Progenitor cell of endocrine pancreas (in vitro differentiated cells): ENCODE measurements around the gene CIB4. TPM values are rescaled to one million over a fixed set of nuclear protein-coding genes. Genes with fewer than 3 reads are reported as not detected.

Source experiments
- DNase-seq: peaks from one replicate; pipeline ENCODE4 v3.0.0; 2021; ENCODE audit warnings: low spot score; ENCODE audit not compliant: unreplicated experiment
- H3K27ac Mint-ChIP-seq: 2 replicates; pipeline ENCODE4 v1.8.0; 2021; ENCODE audit warnings: mild to moderate bottlenecking, moderate library complexity, mixed read lengths
- H3K27me3 Mint-ChIP-seq: 2 replicates; pipeline ENCODE4 v1.8.0; 2021; ENCODE audit warnings: mixed read lengths
- H3K36me3 Mint-ChIP-seq: 2 replicates; pipeline ENCODE4 v1.8.0; 2022; ENCODE audit warnings: mixed read lengths; ENCODE audit not compliant: insufficient read depth
- H3K4me1 Mint-ChIP-seq: 2 replicates; pipeline ENCODE4 v1.8.0; 2021; ENCODE audit warnings: low read depth, mixed read lengths
- H3K4me3 Mint-ChIP-seq: 2 replicates; pipeline ENCODE4 v1.8.0; 2021; ENCODE audit warnings: low read depth, mild to moderate bottlenecking, moderate library complexity, mixed read lengths
- H3K9me3 Mint-ChIP-seq: 2 replicates; pipeline ENCODE4 v1.8.0; 2021; ENCODE audit warnings: low read depth, mixed read lengths
- total RNA-seq: library from RNA; stranded (reverse); gene quantifications from 2 replicates; pipeline ENCODE4 v1.2.1, GENCODE V29; 2021
- TF ChIP-seq, protein P1 (sequence below): fragments of 200-600 bp; sonication (generic); IDR thresholded peaks from one replicate; pipeline ENCODE4 v1.5.0; 2021; ENCODE audit warnings: antibody characterized with exemption, mild to moderate bottlenecking; ENCODE audit not compliant: unreplicated experiment

Gene CIB4
- total RNA-seq, 1 donor from 2014 or later: not detected

DNA sequence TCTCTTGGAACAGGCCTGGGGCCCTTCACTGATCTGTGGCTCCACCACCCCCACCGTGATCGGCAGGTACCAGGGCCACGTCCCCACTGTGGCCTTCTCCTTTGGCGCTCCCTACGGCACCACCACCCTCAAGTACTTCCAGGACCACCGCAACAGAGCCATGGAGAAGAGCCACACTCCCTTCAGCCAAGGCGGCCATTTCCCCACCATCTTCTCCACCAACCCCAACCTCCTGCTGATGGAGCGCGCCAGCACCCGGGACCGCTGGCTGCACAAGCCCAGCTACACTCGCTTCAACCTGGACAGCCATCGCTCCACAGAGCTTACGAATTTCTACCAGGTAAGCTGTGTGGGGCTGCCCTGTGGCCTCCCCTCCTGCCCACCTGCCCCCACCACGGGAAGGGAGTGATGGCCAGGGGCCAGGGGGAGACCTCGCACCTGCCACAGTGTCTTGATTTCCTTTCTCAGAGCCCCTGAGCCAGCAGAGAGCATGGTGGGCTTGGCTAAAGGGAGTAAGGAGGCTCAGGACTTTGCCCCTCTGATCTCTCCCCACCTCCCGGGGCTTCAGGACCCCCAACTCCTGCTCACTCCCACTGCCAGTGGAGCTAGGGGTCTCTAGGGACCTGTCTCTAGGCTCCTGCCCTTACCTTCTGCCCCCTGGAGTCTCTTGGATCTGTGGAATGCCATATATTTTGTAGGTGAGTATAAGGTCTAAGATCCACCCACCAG is 65.2 kb downstream of the CIB4 start:
- no peak for DNase-seq
- TF ChIP-seq, protein P1, sequence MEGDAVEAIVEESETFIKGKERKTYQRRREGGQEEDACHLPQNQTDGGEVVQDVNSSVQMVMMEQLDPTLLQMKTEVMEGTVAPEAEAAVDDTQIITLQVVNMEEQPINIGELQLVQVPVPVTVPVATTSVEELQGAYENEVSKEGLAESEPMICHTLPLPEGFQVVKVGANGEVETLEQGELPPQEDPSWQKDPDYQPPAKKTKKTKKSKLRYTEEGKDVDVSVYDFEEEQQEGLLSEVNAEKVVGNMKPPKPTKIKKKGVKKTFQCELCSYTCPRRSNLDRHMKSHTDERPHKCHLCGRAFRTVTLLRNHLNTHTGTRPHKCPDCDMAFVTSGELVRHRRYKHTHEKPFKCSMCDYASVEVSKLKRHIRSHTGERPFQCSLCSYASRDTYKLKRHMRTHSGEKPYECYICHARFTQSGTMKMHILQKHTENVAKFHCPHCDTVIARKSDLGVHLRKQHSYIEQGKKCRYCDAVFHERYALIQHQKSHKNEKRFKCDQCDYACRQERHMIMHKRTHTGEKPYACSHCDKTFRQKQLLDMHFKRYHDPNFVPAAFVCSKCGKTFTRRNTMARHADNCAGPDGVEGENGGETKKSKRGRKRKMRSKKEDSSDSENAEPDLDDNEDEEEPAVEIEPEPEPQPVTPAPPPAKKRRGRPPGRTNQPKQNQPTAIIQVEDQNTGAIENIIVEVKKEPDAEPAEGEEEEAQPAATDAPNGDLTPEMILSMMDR: no peak
- Mint-ChIP-seq H3K4me1 (no peaks in the 10 kb centered on the region), H3K4me3 (no peak overlapping the region), H3K9me3 (no peaks in the 10 kb centered on the region), H3K36me3 (no peaks in the 10 kb centered on the region), H3K27ac (no peak overlapping the region), H3K27me3 (peaks cover 61% of the 10 kb centered on the region)

GRCh38 chr2:26574900-26575560 is 66.1 kb downstream of the CIB4 start:
- no peak overlapping the region for H3K27ac Mint-ChIP-seq
- DNase-seq: no peak
- no peaks in the 10 kb centered on the region for H3K4me1 Mint-ChIP-seq
- H3K9me3 Mint-ChIP-seq: no peaks in the 10 kb centered on the region
- H3K4me3 Mint-ChIP-seq: no peak overlapping the region
- TF ChIP-seq, protein P1: no peak
- H3K36me3 Mint-ChIP-seq: no peaks in the 10 kb centered on the region
- peaks cover 70% of the 10 kb centered on the region for H3K27me3 Mint-ChIP-seq

- H3K4me1 Mint-ChIP-seq: no peaks in the 10 kb centered on the region
- TF ChIP-seq, protein P1: no peak
- H3K27ac Mint-ChIP-seq: no peak overlapping the region
- H3K4me3 Mint-ChIP-seq: no peak overlapping the region
- no peaks in the 10 kb centered on the region for H3K9me3 Mint-ChIP-seq
- peaks cover 68% of the 10 kb centered on the region for H3K27me3 Mint-ChIP-seq
- no peaks in the 10 kb centered on the region for H3K36me3 Mint-ChIP-seq
- no peak for DNase-seq
These were observed 66.9 kb downstream of the CIB4 start for GRCh38 chr2:26574066-26574899.

DNA sequence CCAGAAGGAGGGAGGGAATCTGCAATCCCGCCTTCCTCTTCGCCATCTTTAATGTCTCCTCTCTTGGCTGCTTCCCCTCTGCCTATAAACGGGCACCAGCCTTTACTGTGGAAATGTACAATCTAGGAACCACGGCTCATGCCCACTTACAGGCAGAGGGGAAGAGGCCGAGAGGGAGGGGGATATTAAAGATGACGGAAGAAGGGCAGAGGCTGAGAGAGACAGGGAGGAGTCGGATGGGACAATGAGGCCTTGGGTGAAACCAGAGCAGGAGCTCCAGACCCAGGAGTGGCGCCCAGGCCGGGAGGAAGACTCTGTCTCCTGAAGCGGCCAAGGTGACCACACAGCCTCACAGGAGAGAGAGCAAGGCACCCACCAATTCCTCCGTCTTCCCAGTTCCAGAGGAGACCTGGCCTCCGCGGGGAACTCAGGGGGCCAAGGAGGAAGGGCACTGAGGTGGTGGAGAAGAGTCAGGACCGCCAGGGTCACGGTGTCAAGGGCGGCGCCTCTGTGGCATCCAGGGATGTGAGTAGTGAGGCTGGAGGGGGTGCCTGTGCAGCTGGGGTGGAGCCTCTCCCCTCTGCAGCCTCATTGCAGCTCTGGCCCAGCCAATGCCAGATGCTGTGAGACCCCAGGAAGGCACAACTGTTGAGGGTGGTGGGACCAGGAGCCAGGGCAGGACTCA is 67.8 kb downstream of the CIB4 start:
- H3K9me3 Mint-ChIP-seq: no peaks in the 10 kb centered on the region
- no peak overlapping the region for H3K27ac Mint-ChIP-seq
- H3K4me3 Mint-ChIP-seq: no peak overlapping the region
- DNase-seq: no peak
- H3K4me1 Mint-ChIP-seq: no peaks in the 10 kb centered on the region
- H3K27me3 Mint-ChIP-seq: peaks cover 66% of the 10 kb centered on the region
- H3K36me3 Mint-ChIP-seq: no peaks in the 10 kb centered on the region
- TF ChIP-seq, protein P1: no peak

DNA sequence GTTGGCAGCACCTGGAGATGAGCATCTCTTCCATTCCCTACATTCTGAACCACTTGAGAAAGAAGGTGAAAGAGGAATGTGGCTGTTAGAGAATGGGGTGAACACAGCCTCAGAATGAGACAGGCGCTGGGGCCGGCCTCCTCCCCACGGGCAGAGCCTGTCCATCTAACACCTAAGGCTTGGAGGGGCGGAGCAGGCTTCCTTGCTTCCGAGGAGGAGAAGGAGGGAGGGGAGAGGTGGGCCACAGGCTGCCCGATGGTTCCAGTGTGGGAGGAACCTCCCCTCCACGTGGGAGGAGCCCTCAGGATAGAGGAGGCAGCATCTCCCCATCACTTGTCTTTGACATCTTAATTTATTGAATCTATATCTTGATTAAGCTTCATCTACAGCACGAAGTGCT is 68.6 kb downstream of the CIB4 start:
- no peak overlapping the region for H3K4me3 Mint-ChIP-seq
- peaks cover 65% of the 10 kb centered on the region for H3K27me3 Mint-ChIP-seq
- no peaks in the 10 kb centered on the region for H3K4me1 Mint-ChIP-seq
- H3K27ac Mint-ChIP-seq: no peak overlapping the region
- TF ChIP-seq, protein P1: no peak
- DNase-seq: no peak
- H3K9me3 Mint-ChIP-seq: no peaks in the 10 kb centered on the region
- no peaks in the 10 kb centered on the region for H3K36me3 Mint-ChIP-seq
